GM19452 (cell line): ENCODE results near the gene THAP11.
"Not testable (repeated sequence)": the region's sequence is repeated elsewhere in the genome, so short reads cannot be mapped to it uniquely, and the experiment has no call there.

ENCODE experiments used
- ATAC-seq: cut with Tn5 transposase; IDR thresholded peaks from one replicate; pipeline ENCODE4 v1.9.1; 2021; ENCODE audit not compliant: unreplicated experiment

The THAP11 gene

GRCh38 chr16:67834242-67834614, 7.9 kb upstream of the THAP11 start:
- ATAC-seq: no peak

- ATAC-seq: not testable (repeated sequence)
Measured at GRCh38 chr16:67837190-67837589, 4.9 kb upstream of the THAP11 start.

GRCh38 chr16:67837811-67838210, 4.3 kb upstream of the THAP11 start:
- ATAC-seq: no peak

- no peak for ATAC-seq
Measured at GRCh38 chr16:67841198-67841815, 813 bp upstream of the THAP11 start.

- peak; percentile 9 for ATAC-seq
Measured at GRCh38 chr16:67842509-67843342, 606 bp downstream of the THAP11 start.

GRCh38 chr16:67843343-67843765, 1.2 kb downstream of the THAP11 start:
- ATAC-seq: no peak

- no peak for ATAC-seq
Measured at GRCh38 chr16:67844497-67844896, 2.4 kb downstream of the THAP11 start.

GRCh38 chr16:67845291-67846062, 3.4 kb downstream of the THAP11 start:
- no peak for ATAC-seq

- ATAC-seq: no peak
Measured at GRCh38 chr16:67846063-67846319, 3.9 kb downstream of the THAP11 start.

- ATAC-seq: peak; percentile 57
Measured at GRCh38 chr16:67846320-67847063, 4.4 kb downstream of the THAP11 start, which contains the start of gene NUTF2. NUTF2 (plus strand) TSS chr16:67846933; CDS start chr16:67865131, 18,198 bp downstream.

GRCh38 chr16:67847064-67847861, 5.1 kb downstream of the THAP11 start, which contains the start of gene CENPT:
CENPT (minus strand) TSS chr16:67847693; CDS start chr16:67833859, 13,834 bp downstream.
- peak; percentile 43 for ATAC-seq

- ATAC-seq: no peak
Measured at GRCh38 chr16:67848118-67848517, 6.0 kb downstream of the THAP11 start.

GRCh38 chr16:67853670-67854069, 11.6 kb downstream of the THAP11 start:
- ATAC-seq: no peak

- ATAC-seq: no peak
Measured at GRCh38 chr16:67855789-67856188, 13.7 kb downstream of the THAP11 start.

GRCh38 chr16:67856927-67857546, 14.9 kb downstream of the THAP11 start:
- no peak for ATAC-seq

GRCh38 chr16:67857547-67858233, 15.6 kb downstream of the THAP11 start:
- ATAC-seq: no peak

- ATAC-seq: no peak
Measured at GRCh38 chr16:67858500-67858899, 16.4 kb downstream of the THAP11 start.

GRCh38 chr16:67860589-67861398, 18.7 kb downstream of the THAP11 start:
- no peak for ATAC-seq
